Loucy (cell line): ENCODE results near the gene PPP1R12B.
"Not testable (repeated sequence)": the region's sequence is repeated elsewhere in the genome, so short reads cannot be mapped to it uniquely, and the experiment has no call there.

ENCODE experiments used
- H2AFZ ChIP-seq: fragments of 200-600 bp; sonication (generic); 2 replicates; pipeline ENCODE4 v1.6.0; 2016; ENCODE audit warnings: antibody characterized with exemption, mild to moderate bottlenecking, low read length, moderate library complexity
- H3F3A ChIP-seq: fragments of 200-600 bp; 2 replicates; pipeline ENCODE4 v1.6.0; 2016; ENCODE audit warnings: antibody characterized with exemption, low read depth, mild to moderate bottlenecking
- H3K27me3 ChIP-seq: fragments of 200-600 bp; sonication (generic); 2 replicates; pipeline ENCODE4 v1.6.1; 2014; ENCODE audit warnings: low read length, mild to moderate bottlenecking; ENCODE audit not compliant: insufficient read depth, poor library complexity, severe bottlenecking
- H3K36me3 ChIP-seq: fragments of 200-600 bp; sonication (generic); 2 replicates; pipeline ENCODE4 v1.6.1; 2016; ENCODE audit warnings: low read length; ENCODE audit not compliant: insufficient read depth
- H3K4me1 ChIP-seq: fragments of 200-600 bp; sonication (generic); 2 replicates; pipeline ENCODE4 v1.5.1; 2014; ENCODE audit warnings: low read length, mild to moderate bottlenecking; ENCODE audit not compliant: insufficient read depth, poor library complexity, severe bottlenecking
- H3K4me2 ChIP-seq: fragments of 200-600 bp; sonication (generic); 2 replicates; pipeline ENCODE4 v1.6.0; 2014; ENCODE audit warnings: antibody characterized with exemption, low read length, low read depth, mild to moderate bottlenecking; ENCODE audit not compliant: poor library complexity, severe bottlenecking
- H3K4me3 ChIP-seq: fragments of 200-600 bp; sonication (generic); 2 replicates; pipeline ENCODE4 v1.5.1; 2014; ENCODE audit warnings: low read length, mild to moderate bottlenecking, mixed read lengths; ENCODE audit not compliant: poor library complexity, severe bottlenecking
- H3K79me2 ChIP-seq: fragments of 200-600 bp; sonication (generic); 2 replicates; pipeline ENCODE4 v1.6.1; 2014; ENCODE audit warnings: low read length; ENCODE audit not compliant: insufficient read depth
- H3K9ac ChIP-seq: fragments of 200-600 bp; sonication (generic); 2 replicates; pipeline ENCODE4 v1.6.0; 2014; ENCODE audit warnings: mild to moderate bottlenecking, low read depth, low read length, moderate library complexity; ENCODE audit not compliant: poor library complexity, severe bottlenecking
- H3K9me2 ChIP-seq: fragments of 200-600 bp; sonication (generic); replicated peaks from 2 replicates; pipeline ENCODE4 v1.6.1; 2016; ENCODE audit warnings: low read depth, low read length, mixed read lengths
- H3K9me3 ChIP-seq: fragments of 200-600 bp; sonication (generic); 2 replicates; pipeline ENCODE4 v1.6.1; 2014; ENCODE audit warnings: mild to moderate bottlenecking, antibody characterized with exemption, low read length, low read depth; ENCODE audit not compliant: insufficient read depth
- H4K20me1 ChIP-seq: fragments of 200-600 bp; sonication (generic); 2 replicates; pipeline ENCODE4 v1.6.0; 2014; ENCODE audit warnings: antibody characterized with exemption, low read length, mild to moderate bottlenecking; ENCODE audit not compliant: insufficient read depth, poor library complexity, severe bottlenecking
- CTCF ChIP-seq: fragments of 200-600 bp; sonication (generic); conservative IDR thresholded peaks from 2 replicates; pipeline ENCODE4 v1.5.1; 2014; ENCODE audit warnings: mild to moderate bottlenecking, antibody characterized with exemption, low read length
- EZH2phosphoT487 ChIP-seq: fragments of 200-600 bp; IDR thresholded peaks from 2 replicates; pipeline ENCODE4 v1.6.1; 2018; ENCODE audit warnings: antibody characterized with exemption, mild to moderate bottlenecking, moderate library complexity, borderline replicate concordance

The PPP1R12B gene

GRCh38 chr1:202603435-202603834 is 254.9 kb downstream of the PPP1R12B start:
- Histone ChIP-seq H3F3A (no peaks in the 10 kb centered on the region), H3K9me3 (no peaks in the 10 kb centered on the region), H3K27me3 (no peaks in the 10 kb centered on the region), H3K9me2 (no peaks in the 10 kb centered on the region), H4K20me1 (no peaks in the 10 kb centered on the region), H3K9ac (no peak overlapping the region), H2AFZ (no peak overlapping the region), H3K4me1 (no peaks in the 10 kb centered on the region), H3K36me3 (no peaks in the 10 kb centered on the region), H3K4me2 (no peak overlapping the region), H3K4me3 (no peak overlapping the region), H3K79me2 (no peaks in the 10 kb centered on the region)
- TF ChIP-seq CTCF (no peak), EZH2phosphoT487 (no peak)

- Histone ChIP-seq H3K36me3 (no peaks in the 10 kb centered on the region), H3K4me1 (no peaks in the 10 kb centered on the region), H3K4me2 (no peak overlapping the region), H3K9ac (no peak overlapping the region), H3K9me3 (no peaks in the 10 kb centered on the region), H3K79me2 (no peaks in the 10 kb centered on the region), H3K9me2 (no peaks in the 10 kb centered on the region), H3K27me3 (no peaks in the 10 kb centered on the region), H3K4me3 (no peak overlapping the region), H2AFZ (no peak overlapping the region), H3F3A (no peaks in the 10 kb centered on the region), H4K20me1 (no peaks in the 10 kb centered on the region)
- no peak for TF ChIP-seq EZH2phosphoT487
- TF ChIP-seq CTCF = no peak
These were observed 257.0 kb downstream of the PPP1R12B start for GRCh38 chr1:202605515-202605914.

GRCh38 chr1:202612036-202612435 is 263.5 kb downstream of the PPP1R12B start:
- H3K79me2 ChIP-seq, H3F3A ChIP-seq, H3K4me3 ChIP-seq, H3K9me2 ChIP-seq, H4K20me1 ChIP-seq, H2AFZ ChIP-seq, H3K36me3 ChIP-seq, H3K4me2 ChIP-seq, H3K9ac ChIP-seq, H3K27me3 ChIP-seq, H3K9me3 ChIP-seq: not testable (repeated sequence)
- H3K4me1 ChIP-seq = peaks cover 17% of the 10 kb centered on the region

- H3F3A ChIP-seq = no peaks in the 10 kb centered on the region
- TF ChIP-seq EZH2phosphoT487 (no peak), CTCF (no peak)
- H3K9ac ChIP-seq = no peak overlapping the region
- H3K9me3 ChIP-seq = no peaks in the 10 kb centered on the region
- no peak overlapping the region for H3K4me2 ChIP-seq
- no peaks in the 10 kb centered on the region for H3K79me2 ChIP-seq
- H3K4me1 ChIP-seq = peaks cover 17% of the 10 kb centered on the region
- no peaks in the 10 kb centered on the region for H3K36me3 ChIP-seq
- H4K20me1 ChIP-seq = no peaks in the 10 kb centered on the region
- H3K4me3 ChIP-seq = no peak overlapping the region
- no peaks in the 10 kb centered on the region for H3K27me3 ChIP-seq
- H3K9me2 ChIP-seq = no peaks in the 10 kb centered on the region
- no peak overlapping the region for H2AFZ ChIP-seq
These were observed 265.1 kb downstream of the PPP1R12B start for GRCh38 chr1:202613571-202613970.
